SIG-M5 (cell line): Measurements from ENCODE around the gene ELP4.

Experiments
- DNase-seq: peaks from one replicate; lab custom pipeline; 2025; lab: John Stamatoyannopoulos, UW

ELP4 gene

DNA sequence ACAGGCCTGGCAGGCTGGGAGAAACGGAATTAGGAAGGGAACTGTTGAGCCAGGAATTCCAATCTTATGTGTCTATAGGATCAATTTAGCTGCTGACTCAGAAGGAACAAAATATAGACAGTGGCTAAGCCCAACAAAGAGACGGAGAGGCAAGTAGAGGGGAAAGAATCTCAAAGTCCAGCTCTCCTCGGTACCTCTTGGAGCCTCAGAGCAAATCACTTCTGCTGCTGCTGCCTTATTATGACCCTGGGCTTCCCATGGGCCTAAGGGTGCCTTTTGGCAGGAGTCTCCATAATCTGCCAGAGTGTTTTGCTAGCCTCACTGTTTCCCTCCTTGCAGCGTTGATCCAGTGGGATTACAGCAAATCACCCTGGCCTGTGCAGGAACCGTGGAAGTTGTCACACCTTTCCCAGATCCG is 269.8 kb downstream of the ELP4 start:
- no peak for DNase-seq

DNA sequence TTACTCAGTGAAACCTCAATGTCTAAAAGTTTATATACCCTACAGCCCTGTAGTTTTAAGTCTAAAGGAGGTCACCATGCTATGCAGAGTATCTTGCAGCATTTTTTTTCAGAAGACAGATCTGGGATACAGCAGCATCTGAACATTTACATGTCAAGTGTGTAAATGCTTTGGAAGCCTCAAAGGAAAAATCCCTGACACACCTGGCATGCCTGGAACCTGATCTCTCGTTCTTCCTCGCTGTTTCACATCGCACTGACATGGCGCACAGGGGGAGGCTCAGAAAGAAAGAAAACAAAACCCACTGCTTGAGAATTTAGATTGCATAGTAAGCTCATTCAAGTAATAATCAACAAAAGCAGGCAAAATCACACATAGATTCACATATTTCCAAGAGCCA is 270.5 kb downstream of the ELP4 start:
- no peak for DNase-seq

DNA sequence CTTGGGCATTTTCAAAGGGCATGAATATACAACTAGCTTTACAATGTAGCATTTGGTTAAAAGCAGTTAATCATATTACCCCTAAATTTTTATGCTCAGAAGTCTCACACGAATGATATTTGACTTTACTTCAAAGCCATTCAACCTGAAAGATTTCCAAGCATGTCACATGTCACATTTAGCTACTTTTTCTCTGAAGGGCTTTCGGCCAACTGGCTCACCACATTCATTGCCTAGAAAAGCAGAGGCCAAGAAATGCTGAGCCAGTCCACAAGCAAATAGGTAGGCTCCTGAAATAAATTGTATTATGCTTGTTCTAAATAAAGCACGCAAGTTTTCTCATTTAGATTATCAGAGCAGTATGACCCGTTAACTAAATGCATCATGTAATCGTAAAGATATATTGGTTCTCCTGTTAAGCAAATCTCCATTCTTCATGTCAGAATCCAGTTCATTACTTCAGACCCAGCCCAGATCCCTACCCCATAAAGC is 271.0 kb downstream of the ELP4 start:
- no peak for DNase-seq

DNA sequence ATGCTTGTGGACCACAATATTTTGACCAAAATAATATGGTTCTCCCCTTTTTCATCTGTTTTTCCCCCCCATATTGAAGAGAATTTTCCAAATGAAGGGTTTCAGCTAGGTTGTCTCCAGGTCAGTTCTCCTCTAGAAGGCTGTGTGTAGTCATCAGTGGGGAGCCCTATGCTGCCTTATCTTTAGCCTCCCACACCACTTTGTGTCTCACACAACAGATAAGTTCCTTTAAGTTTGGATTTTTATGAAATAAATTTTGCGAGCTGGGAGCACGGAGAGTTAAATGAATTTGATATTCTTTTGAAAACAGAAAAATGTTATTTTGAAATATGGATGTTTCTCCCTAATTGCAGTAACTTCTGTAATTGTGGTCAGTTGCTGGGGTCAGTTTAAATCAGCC is 272.7 kb downstream of the ELP4 start:
- no peak for DNase-seq

DNA sequence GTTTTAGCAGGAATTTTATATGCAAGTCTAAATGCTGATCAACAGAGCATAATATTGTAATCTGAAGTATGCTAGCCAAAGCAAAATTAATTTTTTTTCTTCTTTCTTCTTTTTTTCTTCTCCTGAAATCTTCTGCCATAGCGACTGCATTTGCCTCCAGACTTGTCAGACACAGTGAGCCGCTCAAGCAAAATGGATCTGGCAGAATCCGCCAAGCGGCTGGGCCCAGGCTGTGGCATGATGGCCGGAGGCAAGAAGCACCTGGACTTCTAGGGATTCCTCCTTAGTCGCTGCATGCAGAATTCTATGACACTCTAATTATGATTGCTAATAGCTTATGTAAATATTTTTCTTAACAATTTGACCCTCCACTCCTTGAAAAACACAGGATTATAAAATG is 273.7 kb downstream of the ELP4 start:
- no peak for DNase-seq

DNA sequence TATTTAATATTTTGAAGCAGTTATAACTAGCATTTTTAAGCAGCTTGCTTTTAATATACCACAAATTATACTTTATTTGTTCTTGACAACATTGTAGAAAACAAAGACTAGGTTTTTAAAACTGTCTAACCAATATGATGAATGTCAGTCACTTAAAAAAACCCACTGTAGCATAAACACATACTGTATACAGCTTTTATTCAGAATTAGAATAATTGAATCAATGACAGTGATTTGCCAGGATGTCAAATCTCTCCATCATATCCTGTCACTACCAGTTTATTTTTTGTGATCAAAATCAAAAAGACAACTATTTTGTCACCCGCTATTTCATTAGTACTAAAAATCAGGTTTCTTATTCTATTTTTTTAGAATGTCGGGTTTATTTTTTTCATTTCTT is 275.0 kb downstream of the ELP4 start:
- DNase-seq: no peak

DNA sequence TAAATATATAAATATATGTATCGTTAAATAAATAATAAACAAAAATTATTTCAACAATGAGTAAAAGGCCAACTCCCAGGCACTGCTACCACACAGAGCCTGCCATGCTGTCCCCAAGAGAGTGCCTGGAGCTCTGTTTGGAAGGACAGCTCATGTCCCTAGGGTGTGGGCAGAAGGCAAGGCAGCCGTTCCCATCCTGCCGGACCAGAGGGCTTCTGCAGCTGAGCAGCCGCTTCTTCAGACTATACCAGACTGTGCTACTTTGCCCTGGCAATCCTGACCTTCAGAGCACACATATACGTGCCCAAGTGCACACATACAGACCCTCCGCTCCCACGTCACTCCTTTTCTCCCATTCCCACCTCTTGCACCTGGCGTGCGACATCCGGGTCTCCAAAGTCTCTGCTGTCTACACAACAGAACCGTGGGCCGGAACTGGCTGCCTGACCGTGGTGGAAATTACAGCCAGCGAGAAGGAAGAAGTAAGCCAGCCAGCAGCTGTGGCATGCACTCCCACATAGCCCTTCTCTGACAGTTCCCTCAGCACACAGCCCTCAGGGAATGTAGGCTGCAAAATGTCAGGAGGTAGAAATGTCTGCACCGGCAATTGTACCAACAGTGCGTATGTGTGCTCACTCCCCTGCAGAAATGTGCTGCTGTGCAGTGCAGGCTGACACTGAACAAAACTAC is 277.6 kb downstream of the ELP4 start:
- no peak for DNase-seq

DNA sequence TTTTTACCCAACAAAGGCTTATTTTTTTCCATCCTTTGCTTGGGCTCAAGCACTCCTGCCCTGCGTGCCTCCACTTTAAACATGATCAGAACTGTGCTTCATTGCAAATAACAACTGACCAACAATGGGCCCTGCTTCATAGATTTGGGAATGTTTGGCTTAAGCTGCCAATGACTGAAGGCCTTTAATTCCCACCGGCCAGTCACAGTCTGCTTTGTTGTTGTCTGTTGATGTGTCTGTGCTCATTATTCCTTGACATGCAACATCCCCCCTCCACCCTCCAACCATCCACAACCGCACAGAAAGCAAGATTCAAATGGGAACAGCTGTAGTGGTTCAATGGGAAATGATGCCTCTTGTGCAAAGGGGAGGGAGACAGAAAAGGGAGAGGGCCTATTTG is 278.5 kb downstream of the ELP4 start:
- no peak for DNase-seq

DNA sequence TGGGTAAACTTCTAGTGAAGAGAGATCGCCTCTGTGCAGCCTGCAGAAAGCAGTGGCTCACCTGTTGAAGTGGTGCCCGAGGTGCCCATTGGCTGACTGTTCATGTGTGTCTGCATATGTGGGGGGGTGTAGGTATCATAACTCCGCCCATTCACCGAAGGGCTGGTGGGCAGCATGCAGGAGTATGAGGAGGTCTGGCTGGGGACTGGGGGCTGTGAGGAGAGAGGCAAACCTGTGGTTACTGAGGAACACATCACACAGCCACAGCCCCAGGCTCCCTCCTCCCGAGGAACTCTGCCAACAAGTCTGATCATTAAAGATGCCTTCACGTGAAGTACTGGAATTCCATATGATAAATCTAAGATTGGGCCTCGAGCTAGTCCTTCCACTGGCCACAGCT is 281.1 kb downstream of the ELP4 start:
- no peak for DNase-seq

DNA sequence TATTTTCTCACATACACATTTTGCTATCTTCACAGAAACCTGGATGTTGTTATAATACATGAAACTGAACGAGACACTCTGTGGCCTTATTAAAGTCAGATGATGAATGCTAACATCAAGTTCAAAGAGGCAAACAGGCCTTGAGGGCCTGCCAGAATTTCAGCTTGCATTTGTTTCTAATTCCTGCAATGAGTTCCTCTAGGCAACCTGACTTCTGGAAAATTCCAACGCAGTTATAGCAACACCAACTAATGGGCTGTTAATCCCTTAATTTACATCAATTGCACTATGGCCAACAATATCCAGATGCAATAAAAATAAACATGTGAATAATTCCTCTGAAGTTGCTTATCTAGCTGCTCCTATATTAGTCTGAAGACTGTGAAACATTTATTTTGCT is 282.5 kb downstream of the ELP4 start:
- no peak for DNase-seq

DNA sequence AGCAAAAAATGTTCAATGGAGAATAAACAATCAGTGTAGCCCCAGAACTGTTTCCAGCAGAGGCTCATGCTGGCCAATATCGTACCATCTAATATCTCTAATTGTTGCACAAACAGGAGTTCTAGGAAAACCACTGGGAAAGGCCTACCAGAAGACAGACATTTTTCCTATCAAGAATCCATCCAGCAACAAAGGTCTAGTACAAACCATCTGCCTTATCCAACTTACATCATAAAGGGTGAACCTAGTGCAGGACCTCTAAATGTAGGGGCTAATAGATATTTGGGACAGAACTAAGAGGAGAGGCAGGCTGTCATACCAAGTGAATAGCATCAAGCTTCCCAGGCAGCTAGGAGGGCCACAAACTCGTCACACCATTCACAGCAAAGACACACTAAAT is 282.9 kb downstream of the ELP4 start:
- DNase-seq: no peak

DNA sequence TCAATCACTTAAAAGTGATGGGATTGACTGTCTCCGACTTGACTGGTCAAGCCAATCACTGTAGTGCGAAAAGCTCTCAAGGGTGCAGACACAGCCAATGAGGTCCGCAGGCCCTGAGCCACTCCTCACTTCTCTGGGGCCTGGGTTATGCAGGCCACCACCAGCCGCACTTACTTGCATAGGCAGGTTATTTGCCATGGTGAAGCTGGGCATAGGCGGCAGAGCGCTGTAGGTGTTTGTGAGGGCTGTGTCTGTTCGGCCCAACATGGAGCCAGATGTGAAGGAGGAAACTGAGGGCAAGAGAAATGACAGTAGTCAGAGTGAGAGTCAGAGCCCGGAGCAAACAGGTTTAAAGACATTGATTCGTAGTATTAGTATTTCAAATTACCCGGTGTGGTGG is 283.7 kb downstream of the ELP4 start:
- no peak for DNase-seq

DNA sequence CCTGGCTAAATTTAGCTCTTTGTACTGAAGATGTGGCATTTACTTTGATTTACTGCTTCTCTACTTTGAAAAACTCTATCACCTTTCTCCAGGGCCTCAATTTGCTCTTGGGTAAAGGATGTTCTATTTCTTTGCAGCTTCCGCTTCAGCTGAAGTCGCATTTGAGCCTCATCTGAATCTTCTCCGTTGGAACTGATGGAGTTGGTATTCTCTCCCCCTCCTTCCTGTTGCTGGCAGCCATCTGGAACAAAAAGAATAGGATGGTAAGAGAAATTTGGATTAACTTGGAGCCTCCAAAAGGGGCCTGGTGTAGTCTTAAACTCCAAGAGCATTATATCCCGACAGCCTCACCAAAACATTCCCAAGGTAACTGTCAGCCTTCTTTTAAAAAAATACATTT is 285.0 kb downstream of the ELP4 start:
- DNase-seq: no peak

DNA sequence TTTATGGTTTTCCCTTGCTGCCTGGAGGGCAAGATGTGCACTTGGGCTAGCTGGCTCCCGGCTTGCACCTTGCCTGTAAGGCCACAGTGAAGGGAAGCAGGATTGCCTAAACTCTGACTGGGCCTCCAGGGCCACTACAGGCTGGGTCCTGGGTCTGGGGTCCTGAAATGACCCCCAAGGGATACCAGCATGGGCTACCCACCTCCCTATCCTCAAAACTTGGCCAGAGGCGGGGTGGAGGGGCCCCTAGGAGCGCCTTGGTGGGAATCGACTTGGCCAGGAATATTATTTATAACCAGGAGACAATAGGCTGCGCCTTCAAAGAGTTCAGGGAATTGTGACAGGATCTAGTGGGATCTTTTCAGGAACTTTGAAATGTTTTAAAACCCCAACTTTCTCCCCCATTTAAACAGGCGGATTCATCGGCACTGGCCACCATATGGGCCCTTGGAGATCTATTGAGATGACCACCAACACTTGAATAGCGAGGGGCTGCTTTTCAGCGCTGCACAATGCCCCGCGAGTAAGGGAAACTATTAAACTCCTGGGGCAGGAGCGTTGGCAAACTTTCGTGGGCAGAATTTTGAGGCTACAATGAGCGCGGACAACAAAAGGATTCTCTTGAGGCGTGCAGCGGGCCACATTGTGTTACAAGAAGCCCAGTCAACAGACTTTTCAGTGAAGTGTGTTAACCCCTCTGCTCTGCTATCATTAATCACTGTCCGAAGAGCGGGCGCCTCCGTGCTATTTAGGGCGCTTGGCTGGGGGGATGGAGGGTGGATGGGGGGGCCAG is 286.3 kb downstream of the ELP4 start:
- no peak for DNase-seq

DNA sequence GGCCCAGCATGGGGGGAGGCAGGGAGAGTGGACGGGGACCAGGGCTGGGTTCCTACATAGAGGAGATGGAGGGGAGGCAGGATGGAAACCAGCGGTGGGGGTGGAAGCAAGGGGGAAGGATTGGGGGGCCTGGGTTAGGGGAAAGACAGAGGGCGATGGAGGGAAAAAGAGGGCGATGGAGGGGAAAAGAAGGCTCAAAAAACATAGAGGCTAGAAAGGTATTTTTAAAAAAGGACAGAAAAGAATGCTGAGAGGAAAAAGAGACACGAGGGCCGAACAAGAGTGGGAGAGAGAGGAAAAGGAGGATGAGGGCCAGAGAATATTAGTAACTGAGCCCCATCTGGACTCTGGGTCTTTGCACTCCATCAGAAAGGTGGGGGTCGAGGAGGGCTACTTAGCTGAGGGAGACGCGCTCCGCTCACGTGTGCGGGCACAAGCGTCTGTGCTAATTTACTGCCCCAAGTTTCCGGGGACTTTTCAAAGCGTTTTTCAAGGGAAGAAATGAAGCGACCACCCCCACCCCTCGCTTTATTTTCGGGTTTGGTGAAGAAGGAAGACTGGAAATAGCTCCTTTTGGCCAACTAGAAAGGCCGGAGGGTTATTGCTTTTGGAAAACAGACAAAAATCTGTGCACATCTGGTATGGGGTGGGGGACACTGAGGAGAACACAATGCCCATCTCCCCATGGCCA is 287.1 kb downstream of the ELP4 start:
- no peak for DNase-seq

DNA sequence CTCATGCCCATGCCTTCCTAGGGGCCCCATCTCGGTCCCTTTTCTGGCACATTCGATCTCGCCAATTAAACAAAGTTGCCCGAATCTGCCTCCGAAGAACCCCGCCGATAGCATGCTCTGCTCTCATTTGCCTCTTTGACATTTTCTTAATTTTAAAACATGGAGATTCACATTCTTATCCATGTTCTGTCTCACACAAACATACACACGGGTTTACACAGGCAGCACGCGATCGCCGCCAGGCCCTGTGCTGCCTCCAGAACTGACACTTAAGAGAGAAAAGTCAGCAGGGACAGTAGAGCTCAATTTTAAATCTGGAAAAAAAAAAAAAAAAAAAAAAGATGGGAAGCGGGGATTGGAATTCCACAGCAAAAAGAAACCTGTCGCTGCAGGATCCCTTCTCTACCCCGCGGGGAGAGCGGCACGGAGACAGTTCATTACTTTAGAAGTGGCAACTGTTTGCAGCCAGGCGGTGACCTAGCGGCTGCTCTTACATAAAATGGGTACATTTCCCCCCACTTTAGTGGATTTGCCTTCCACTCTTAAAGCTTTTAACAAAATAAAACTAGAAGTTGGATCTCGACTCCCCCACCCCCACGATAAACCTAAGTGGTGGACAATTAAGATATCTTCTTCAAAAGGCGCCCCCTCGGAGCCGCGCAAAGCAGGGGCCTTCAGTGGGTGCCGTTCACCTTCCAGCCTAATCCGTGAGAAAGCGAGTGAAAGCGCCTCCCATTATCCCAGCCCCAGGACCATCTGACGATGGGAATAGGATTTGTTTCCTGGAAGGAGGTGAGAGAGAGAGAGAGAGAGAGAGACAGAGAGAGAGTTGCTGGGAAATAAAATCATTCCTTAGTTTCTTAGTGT is 287.9 kb downstream of the ELP4 start:
- DNase-seq: no peak

DNA sequence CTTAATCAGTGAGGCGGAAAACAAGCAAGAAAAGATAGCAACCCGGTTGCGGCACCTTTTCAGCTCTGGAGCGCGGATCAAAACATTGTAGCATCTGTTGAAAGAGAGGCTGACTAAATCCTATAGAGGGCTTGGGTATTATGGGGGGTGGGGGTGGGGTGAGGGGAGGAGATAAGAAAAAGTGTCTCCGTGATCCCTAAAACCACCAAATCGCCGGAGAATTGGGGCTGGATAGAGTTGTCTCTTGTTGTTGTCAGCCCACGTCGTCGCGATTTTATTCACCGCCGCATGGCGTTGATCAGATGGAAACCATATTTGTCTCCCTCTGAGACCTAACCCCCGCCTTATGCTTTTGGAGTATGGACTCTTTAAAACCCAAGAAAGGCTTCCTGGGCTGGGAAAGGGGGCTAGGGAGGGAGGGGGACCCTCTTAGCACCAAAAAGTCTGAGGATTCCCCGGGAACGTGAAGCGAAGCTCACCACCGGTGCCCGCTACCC is 288.5 kb downstream of the ELP4 start:
- no peak for DNase-seq

DNA sequence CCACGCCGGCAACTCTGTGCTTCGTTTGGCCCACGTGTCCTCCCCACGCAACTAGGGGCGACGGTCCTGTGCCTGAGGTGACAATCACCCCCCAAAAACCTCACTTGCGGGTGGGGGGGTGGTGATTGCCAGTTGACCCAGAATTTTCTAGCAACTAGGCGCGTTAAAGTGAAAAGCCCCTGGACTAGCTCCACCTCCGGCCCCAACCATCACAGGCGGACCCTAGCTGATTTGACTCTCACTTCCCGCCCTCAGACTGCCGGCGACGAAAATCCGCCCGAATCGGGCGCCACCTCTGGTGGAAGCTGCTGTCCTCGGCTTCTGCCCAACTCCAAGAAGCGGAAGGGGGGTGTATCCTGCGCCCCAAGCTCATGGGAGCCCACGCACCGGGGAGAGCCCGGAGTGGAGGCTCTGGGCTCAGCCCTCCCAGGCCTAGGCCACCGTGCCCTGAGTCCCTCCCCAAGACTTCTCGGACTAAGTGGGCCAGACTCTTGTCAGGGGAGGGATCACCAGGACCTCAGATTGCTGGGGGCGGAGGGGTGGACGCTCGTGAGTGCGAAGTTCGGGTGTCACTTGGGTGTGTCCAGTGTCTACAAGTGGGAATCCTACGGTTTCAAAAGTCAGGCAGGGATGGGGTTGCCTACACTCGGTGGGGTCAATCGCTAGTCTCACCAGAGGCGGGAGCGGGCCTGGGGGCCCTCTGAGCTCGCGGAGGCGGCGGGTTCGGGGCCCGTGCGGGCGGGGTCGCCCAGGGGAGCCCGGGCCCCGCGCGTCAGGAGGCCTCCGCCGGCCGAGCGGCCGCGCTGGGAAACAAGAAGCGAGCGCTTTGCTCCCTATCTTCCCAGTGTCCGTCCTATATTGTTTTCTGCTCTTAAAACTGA is 289.2 kb downstream of the ELP4 start:
- no peak for DNase-seq

DNA sequence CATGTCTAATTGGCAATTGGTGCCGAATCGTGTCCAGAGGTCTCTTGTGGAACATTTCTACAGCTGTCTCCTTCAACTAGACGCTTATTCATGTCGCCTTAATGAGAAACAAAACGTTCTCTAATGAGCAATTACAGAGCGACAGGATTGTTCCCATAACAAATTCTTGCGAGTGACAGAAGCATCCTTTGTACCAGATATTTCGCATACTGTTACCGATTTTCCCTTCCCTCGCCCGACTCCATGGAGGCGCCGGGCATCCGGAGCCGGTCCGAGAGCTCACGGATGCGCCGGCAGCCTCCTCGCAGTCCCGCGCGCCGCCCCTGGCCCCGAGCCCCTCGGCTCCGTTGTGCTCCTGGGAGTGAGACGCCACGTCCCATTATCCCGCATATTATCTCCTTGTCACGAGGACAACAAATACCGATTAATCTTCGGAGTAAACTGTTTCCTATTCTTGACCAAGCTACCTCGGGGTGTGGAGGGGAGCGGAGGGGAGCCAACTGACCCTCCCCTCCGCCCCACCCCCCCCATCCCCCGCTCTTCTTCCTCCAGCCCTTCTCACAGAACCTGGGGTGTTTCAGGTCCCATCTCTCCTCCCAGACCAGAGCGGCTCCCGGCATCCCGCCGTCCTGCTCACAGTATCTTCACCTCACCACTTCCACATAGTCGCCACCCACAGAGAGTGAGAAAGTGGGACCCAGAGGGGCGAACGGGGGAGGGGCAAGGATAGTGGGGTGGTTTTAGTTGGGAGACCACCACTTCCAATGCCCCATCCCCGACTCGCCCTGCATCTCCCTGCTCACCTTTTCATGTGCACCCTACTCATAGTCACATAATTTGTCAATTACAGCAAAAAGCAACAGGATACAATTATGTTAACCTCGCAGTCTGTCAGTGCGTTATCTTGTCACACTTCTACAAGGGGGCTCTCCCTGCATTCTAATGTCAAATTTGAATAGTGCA is 290.1 kb downstream of the ELP4 start:
- DNase-seq: no peak
